MG63 (cell line): ENCODE measurements around the gene PTGIS. TPM values are rescaled to one million over a fixed set of nuclear protein-coding genes. Genes with fewer than 3 reads are reported as not detected.
"Not testable (repeated sequence)": the region's sequence is repeated elsewhere in the genome, so short reads cannot be mapped to it uniquely, and the experiment has no call there.

Experiments used
- DNase-seq: peaks from one replicate; pipeline ENCODE4 v3.0.0-alpha.2; 2020
- H3K27me3 ChIP-seq: fragments of 250-450 bp; sonication (Bioruptor Pico); 2 replicates; pipeline ENCODE4 v1.5.1; 2020; ENCODE audit warnings: mild to moderate bottlenecking, moderate library complexity
- H3K36me3 ChIP-seq: fragments of 250-450 bp; sonication (Bioruptor Pico); 2 replicates; pipeline ENCODE4 v1.5.1; 2020; ENCODE audit warnings: mild to moderate bottlenecking, moderate library complexity
- H3K4me3 ChIP-seq: fragments of 250-450 bp; sonication (Bioruptor Pico); 2 replicates; pipeline ENCODE4 v1.5.1; 2020; ENCODE audit warnings: mild to moderate bottlenecking, moderate library complexity
- H3K9me3 ChIP-seq: fragments of 250-450 bp; sonication (Bioruptor Pico); 2 replicates; pipeline ENCODE4 v1.5.1; 2020; ENCODE audit warnings: mild to moderate bottlenecking, moderate library complexity
- total RNA-seq: library from RNA; depleted of rRNA; stranded (reverse); fragments of >200 nt; shearing (Covaris generic); gene quantifications from 2 replicates; pipeline ENCODE4 v1.2.3, GENCODE V29; 2014; ENCODE audit warnings: low replicate concordance

The PTGIS gene
- total RNA-seq, 1 experiment from 2014 or later, result 6.2 TPM

GRCh38 chr20:49569411-49570115, 1.6 kb upstream of the PTGIS start:
- H3K9me3 ChIP-seq, result no peaks in the 10 kb centered on the region
- H3K4me3 ChIP-seq, result no peak overlapping the region
- peak; percentile 69 for DNase-seq

GRCh38 chr20:49568278-49569151, 578 bp upstream of the PTGIS start:
- no peak for DNase-seq
- H3K4me3 ChIP-seq, result no peak overlapping the region
- no peaks in the 10 kb centered on the region for H3K9me3 ChIP-seq
- no peaks in the 10 kb centered on the region for H3K27me3 ChIP-seq
- no peaks in the 10 kb centered on the region for H3K36me3 ChIP-seq

More at GRCh38 chr20:49569411-49570115, 1.6 kb upstream of the PTGIS start:
- H3K27me3 ChIP-seq, result no peaks in the 10 kb centered on the region
- no peaks in the 10 kb centered on the region for H3K36me3 ChIP-seq

DNA sequence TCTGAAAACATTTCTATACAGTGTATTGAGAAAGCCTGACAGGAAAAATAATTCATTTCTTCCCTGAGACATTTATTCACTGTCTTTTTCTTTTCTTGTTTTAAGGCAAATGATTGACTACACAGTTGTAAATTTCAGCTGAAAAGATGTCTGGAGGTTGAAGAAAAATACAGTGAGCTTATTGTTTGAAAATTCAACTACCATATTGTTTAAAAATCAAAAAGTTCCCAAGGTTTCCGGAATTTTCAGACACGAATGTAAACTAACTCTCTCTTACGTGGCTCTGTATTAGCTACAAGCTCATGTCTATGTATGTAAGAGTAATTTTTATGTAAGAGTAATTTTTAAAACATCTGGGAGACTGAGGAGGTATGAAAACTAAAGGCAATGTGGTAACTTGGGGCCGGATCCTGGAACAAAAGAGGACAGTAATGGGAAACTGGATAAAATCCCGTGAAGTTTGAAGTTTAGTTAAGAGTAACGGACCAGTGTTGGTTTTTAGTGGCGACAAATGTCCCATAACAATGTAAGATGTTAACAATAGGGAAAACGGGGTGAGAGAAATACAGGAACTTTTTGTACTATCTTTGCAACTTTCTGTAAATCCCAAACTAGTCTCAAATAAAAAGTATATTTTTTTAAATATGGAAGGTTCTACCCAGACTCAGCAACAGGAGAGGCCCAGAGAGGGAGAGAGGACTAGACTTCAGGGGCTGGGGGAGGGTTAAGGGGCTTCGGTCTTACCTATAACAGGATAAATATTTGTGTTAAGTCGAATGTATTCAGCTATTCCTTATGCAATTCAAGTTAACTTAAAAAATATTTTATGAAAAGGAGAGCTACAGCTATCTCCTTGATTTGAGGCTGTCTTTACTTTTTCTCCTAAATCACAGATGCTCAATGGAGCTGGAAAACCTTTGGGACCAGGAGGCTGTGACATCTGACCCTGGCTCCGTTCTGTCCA, 1.3 kb downstream of the PTGIS start:
- H3K36me3 ChIP-seq, result no peaks in the 10 kb centered on the region
- H3K4me3 ChIP-seq, result no peak overlapping the region
- H3K27me3 ChIP-seq, result no peaks in the 10 kb centered on the region
- no peaks in the 10 kb centered on the region for H3K9me3 ChIP-seq
- no peak for DNase-seq

DNA sequence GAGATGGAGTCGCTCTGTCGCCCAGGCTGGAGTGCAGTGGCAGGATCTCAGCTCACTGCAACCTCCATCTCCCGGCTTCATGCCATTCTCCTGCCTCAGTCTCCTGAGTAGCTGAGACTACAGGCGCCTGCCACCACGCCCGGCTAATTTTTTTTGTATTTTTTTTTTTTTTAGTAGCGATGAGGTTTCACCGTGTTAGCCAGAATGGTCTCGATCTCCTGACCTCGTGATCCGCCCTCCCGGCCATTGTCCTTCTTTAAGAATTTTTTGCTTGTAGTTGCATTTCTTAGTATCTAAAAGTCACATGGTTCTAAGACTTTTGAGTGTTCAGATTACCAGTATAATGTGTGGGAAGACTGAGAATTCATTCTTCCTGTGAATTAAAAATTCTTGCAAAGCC, 2.9 kb downstream of the PTGIS start:
- not testable (repeated sequence) for H3K9me3 ChIP-seq, H3K36me3 ChIP-seq, H3K27me3 ChIP-seq, DNase-seq, H3K4me3 ChIP-seq

DNA sequence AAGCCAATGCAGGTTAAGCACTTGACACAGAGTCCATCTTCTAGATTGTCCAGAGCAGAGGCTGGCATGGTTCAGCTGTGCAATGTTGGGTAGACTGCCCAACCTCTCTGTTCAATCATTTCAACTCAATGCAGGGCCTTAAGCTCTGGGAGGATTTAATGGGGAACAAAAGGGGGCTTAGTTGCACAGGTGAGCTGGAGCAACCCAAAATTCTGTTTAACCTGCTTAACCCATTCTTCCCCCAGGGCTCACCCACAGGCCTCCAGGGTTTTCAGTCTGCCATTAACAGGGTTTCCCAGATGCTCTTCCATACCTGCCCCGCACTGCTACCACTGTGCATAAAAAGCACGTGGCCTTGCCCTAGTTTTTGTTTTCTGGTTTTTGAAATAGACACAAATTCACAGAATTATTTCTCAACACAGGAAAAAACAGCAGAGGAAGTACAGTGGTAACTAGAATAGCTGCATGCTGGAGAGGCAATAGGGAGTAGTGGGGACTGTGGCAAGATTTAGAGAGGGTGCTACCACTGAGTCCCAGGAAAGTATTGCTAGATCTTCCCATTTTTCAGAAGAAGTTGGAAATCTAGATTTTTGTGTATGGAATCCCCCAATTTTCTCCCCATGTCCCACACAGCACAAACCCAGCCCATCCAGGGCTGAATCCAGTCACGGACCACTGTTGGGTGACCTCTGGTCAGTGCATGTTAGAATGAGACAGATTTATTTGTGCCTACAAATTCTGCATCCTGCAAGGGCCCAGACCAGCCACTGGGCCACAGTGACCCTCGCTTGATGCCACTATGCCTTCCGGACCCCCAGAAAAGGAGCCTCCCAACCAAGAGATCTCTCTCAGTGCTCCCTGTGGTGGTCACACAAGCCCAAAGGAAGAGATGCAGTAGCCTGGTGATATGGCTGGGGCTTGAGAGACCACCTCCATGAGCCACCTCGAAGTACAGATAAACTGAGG, 4.6 kb downstream of the PTGIS start:
- Histone ChIP-seq H3K36me3 (no peaks in the 10 kb centered on the region), H3K9me3 (no peaks in the 10 kb centered on the region), H3K27me3 (no peaks in the 10 kb centered on the region), H3K4me3 (no peak overlapping the region)
- DNase-seq, result no peak

DNA sequence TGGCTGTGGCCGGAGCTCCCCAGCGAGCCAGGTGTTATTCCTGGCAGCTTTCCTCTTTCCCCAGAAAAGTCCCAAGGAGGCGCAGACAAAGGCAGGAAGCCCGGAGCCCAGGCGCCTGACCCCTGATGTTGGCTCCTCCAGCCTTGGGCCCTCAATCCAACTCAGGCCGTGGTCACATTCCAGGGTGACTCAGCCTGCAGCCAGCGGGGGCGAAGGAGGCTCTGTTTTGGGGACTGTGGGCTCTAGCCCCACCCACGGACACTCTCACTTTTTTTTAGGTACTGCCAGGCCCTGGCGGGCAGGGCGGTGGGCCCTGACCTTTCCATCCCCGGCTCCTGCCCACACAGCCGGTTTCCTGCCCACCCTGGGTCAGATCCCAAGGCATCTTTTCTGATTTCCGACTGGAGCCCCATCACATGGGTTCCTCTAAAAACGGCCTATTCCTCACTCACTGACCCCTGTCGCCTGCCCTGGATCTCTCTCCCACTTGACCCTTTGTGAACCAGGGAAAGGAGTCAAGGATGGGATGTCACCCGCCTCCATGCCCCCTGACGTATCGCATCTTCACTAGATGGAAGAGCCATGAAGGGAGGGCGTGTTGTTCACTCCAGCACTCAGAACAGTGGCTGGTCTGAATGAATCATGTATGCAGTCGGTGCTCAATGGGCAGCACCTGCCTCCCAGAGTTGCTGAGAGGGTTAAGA, 5.5 kb downstream of the PTGIS start:
- H3K4me3 ChIP-seq, result no peak overlapping the region
- H3K27me3 ChIP-seq, result no peaks in the 10 kb centered on the region
- H3K9me3 ChIP-seq, result no peaks in the 10 kb centered on the region
- H3K36me3 ChIP-seq, result no peaks in the 10 kb centered on the region
- DNase-seq, result peak; percentile 97

DNA sequence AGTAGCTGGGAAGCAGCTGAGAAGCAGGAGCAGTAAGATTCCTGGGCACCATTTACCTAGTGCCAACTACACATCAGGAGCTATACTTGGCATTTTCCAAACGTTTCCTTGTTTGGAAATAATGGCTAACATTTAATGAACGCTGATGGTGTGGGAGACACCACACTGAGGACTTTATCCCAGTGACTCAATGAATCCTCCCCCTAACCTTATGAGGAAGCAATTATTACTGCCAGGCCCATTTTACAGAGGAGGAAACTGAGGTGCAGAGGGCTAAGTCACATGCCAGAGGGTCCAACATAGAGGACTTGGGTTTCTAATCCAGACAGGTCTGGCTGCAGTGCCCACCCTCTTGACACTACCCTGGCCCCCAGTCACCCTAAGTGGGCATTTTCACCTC, 6.1 kb downstream of the PTGIS start:
- Histone ChIP-seq H3K4me3 (no peak overlapping the region), H3K9me3 (no peaks in the 10 kb centered on the region), H3K27me3 (no peaks in the 10 kb centered on the region), H3K36me3 (no peaks in the 10 kb centered on the region)
- no peak for DNase-seq

DNA sequence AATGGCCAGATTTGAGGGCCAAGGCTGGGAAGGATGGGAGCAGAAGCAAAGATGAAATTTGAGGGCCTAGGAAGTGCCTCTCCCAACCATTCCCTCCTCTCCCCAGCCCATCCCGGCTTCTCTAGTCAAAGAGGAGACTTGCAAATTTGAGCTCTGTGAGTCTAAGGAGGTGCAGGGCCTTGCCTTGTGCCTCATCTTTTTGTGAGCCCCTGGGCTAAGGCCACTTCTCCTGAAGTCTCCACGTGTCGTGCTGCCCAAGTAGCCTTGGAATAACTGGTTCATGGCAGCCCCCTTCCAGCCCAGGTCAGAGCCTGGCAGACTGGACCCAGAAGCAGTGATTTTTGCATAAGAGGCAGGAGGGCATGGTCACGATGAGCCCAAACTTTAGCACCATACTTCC, 6.7 kb downstream of the PTGIS start:
- Histone ChIP-seq H3K9me3 (no peaks in the 10 kb centered on the region), H3K27me3 (no peaks in the 10 kb centered on the region), H3K4me3 (no peak overlapping the region), H3K36me3 (no peaks in the 10 kb centered on the region)
- no peak for DNase-seq

- Histone ChIP-seq H3K36me3 (no peaks in the 10 kb centered on the region), H3K9me3 (no peaks in the 10 kb centered on the region), H3K4me3 (no peak overlapping the region), H3K27me3 (no peaks in the 10 kb centered on the region)
- DNase-seq, result no peak
These were observed 7.3 kb downstream of the PTGIS start for GRCh38 chr20:49560646-49561045.

DNA sequence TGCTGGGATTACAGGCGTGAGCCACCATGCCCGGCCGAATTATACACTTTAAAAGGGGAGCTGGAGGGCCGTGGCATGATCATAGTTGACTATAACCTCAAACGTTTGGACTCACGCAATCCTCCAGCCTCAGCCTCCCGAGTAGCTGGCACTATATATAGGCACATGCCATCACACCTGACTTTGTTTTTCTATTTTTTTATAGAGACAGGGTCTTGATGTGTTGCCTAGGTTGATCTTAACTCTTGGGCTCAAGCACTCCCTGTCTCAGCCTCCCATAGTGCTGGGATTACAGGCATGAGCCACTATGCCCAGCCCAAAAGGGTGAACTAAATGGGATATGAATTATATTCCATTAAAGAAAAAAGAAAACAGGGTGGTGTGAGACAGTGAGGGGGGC, 7.8 kb downstream of the PTGIS start:
- H3K36me3 ChIP-seq, result no peaks in the 10 kb centered on the region
- H3K27me3 ChIP-seq, result no peaks in the 10 kb centered on the region
- H3K9me3 ChIP-seq, result no peaks in the 10 kb centered on the region
- H3K4me3 ChIP-seq, result no peak overlapping the region
- DNase-seq, result no peak

GRCh38 chr20:49559411-49560081, 8.4 kb downstream of the PTGIS start:
- no peak overlapping the region for H3K4me3 ChIP-seq
- peak; percentile 31 for DNase-seq
- no peaks in the 10 kb centered on the region for H3K27me3 ChIP-seq
- no peaks in the 10 kb centered on the region for H3K36me3 ChIP-seq
- no peaks in the 10 kb centered on the region for H3K9me3 ChIP-seq

DNA sequence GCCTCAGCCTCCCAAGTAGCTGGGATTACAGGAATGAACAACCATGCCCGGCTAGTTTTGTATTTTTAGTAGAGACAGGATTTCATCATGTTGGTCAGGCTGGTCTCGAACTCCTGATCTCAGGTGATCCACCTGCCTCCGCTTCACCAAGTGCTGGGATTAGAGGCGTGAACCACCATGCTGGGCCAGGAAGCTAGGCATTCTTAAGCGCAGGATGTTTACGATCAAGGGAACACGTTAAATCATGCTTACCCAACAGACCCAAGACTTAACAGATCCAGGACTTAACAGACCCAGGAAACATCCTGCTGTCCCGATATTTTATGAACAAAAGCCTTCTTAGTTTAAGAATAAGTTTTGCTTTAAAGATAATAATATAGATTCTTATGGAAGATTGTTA, 9.1 kb downstream of the PTGIS start:
- H3K9me3 ChIP-seq, result no peaks in the 10 kb centered on the region
- DNase-seq, result no peak
- H3K27me3 ChIP-seq, result no peaks in the 10 kb centered on the region
- no peaks in the 10 kb centered on the region for H3K36me3 ChIP-seq
- H3K4me3 ChIP-seq, result no peak overlapping the region

DNA sequence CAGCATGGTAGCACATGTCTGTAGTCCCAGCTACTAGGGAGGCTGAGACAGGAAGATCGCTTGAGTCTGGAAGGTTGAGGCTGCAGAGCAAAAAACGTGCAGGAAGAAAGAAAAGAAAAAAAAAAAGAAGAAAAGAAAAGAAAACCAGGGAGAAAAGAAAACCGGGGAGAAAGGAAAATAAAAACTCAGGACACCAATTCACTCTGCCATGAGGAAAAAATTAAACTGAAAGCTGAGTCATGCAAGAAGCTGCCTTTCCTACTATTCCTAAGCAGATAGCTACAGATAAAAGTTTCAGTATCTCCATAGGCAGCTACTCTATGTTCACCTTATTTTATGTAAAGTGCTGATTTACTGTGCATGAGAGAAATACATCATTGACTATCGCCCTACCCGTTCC, 10.5 kb downstream of the PTGIS start:
- no peaks in the 10 kb centered on the region for H3K27me3 ChIP-seq
- DNase-seq, result no peak

GRCh38 chr20:49556621-49557020, 11.3 kb downstream of the PTGIS start:
- Histone ChIP-seq H3K4me3 (no peak overlapping the region), H3K27me3 (no peaks in the 10 kb centered on the region), H3K36me3 (no peaks in the 10 kb centered on the region), H3K9me3 (no peaks in the 10 kb centered on the region)
- no peak for DNase-seq

More for the DNA sequence above, 10.5 kb downstream of the PTGIS start:
- no peaks in the 10 kb centered on the region for H3K36me3 ChIP-seq
- H3K4me3 ChIP-seq, result no peak overlapping the region
- H3K9me3 ChIP-seq, result no peaks in the 10 kb centered on the region
